Lower leg skin (tissue), 4 donors: Measurements from ENCODE around the gene UROC1. TPM values are rescaled to one million over a fixed set of nuclear protein-coding genes. Genes with fewer than 3 reads are reported as not detected.

Source experiments
- DNase-seq, 2 donors: peaks; one replicate each; pipeline ENCODE4 v3.0.0-alpha.2; 2019; ENCODE audit warnings: low spot score in 2 of 2
- H3K4me3 ChIP-seq: fragments of 200-600 bp; sonication (generic); 2 replicates; pipeline ENCODE4 v1.5.1; 2017; ENCODE audit warnings: mild to moderate bottlenecking, low read depth; ENCODE audit not compliant: poor library complexity, severe bottlenecking
- POLR2A ChIP-seq, 2 donors: fragments of 450-650 bp; IDR thresholded peaks; one replicate each; pipeline ENCODE4 v1.6.1; 2016 to 2017; ENCODE audit warnings: antibody characterized with exemption in 2 of 2, mild to moderate bottlenecking in 1 of 2, moderate library complexity in 1 of 2
- WGBS, 2 donors: methylation state at CpG; one replicate each; pipeline ENCODE4 v1.1.5; 2018; 5-methylcytosine and 5-hydroxymethylcytosine counted together
- intact Hi-C: fragments of 100-400 bp; cut with DNase I; formaldehyde crosslinking; loops from one replicate; pipeline ENCODE4 v1.15.0; 2023; ENCODE audit warnings: low total_unique reads
- total RNA-seq, 4 donors: library from RNA; depleted of rRNA; stranded (reverse); fragments of >200 nt; gene quantifications; one replicate each; pipeline ENCODE4 v1.1.0, GENCODE V29; 2016
- TF ChIP-seq, protein P1 (sequence below), 3 donors: fragments of 450-650 bp; IDR thresholded peaks; one replicate each; pipeline ENCODE4 v1.5.1; 2016; ENCODE audit warnings: antibody characterized with exemption in 3 of 3, mild to moderate bottlenecking in 3 of 3, moderate library complexity in 2 of 3

UROC1 gene
- not detected for total RNA-seq

DNA sequence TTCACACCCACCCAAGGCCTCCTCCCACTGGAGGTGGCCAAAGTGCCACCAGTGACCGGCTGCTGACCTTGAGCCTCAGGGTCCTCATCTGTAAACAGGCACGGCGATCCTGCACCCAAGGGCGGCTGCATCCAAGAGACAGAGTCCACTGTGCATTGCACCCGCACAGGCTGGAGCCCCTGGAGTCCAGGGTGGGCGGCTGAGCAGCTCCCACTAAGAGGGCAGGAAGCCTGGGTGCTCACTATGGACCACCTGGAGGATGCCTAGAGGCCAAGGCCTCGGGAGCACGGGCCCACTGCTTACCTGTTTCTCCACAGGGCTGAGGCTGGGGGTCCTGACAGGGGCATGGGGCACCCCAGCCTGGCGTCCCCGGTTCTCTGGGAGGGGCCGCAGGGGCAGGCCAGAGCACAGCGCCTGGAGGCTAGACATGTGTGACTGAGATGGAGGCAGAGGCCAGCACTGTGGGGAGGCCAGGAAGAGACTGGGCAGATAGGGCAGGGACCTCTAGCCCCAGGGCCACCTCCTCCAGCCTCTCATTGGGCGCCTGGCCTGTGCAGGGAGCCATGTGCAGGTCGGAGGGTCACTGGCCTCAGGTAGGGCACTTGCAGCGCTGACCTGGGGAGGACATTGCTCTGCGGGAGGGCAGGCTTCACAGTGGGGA lies at the start of gene UROC1:
UROC1 (minus strand) TSS at position 483 of the 661 bp plus-strand sequence; CDS start at position 429, 54 bp downstream.
- DNase-seq = no peak
- no peak for TF ChIP-seq POLR2A (IDR thresholded peaks at IDR 0.05)
- TF ChIP-seq, protein P1, sequence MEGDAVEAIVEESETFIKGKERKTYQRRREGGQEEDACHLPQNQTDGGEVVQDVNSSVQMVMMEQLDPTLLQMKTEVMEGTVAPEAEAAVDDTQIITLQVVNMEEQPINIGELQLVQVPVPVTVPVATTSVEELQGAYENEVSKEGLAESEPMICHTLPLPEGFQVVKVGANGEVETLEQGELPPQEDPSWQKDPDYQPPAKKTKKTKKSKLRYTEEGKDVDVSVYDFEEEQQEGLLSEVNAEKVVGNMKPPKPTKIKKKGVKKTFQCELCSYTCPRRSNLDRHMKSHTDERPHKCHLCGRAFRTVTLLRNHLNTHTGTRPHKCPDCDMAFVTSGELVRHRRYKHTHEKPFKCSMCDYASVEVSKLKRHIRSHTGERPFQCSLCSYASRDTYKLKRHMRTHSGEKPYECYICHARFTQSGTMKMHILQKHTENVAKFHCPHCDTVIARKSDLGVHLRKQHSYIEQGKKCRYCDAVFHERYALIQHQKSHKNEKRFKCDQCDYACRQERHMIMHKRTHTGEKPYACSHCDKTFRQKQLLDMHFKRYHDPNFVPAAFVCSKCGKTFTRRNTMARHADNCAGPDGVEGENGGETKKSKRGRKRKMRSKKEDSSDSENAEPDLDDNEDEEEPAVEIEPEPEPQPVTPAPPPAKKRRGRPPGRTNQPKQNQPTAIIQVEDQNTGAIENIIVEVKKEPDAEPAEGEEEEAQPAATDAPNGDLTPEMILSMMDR (IDR thresholded peaks at IDR 0.05) = no peak
- WGBS, 2 donors = 84 to 94% methylated on average over 12 to 15 of the region's 16 CpGs
- no peak within 1 kb of the TSS for H3K4me3 ChIP-seq
- intact Hi-C loops = no loop called here

DNA sequence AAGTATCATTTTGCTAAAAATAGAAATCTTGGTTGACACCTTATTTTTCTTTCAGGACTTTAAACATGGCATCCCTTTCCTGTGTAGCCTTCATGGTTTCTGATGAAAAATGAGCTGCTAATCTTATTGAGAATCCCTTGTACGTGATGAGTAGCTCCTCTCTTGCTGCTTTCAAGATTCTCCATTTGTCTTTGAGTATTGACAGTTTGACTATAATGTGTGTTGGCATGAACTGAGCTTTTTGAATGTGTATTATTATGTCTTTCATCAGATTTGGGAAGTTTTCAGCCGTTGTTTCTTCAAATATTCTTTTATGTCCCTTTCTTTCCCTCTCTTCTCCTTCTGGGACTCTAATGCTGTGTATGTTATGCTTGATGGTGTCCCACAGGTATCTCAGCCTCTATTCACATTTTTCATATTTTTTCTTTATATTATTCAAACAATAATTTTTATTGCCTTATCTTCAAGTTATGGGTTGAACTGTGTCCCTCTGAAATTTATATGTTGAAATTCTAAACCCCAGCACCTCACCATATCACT lies 45.2 kb upstream of the UROC1 start:
- TF ChIP-seq, protein P1 (IDR thresholded peaks at IDR 0.05) = no peak
- TF ChIP-seq POLR2A (IDR thresholded peaks at IDR 0.05) = no peak
- H3K4me3 ChIP-seq = no peak overlapping the region
- DNase-seq = no peak
- intact Hi-C loops = no loop called here
- 75 to 78% methylated on average over 2 of the region's 2 CpGs for WGBS, 2 donors

DNA sequence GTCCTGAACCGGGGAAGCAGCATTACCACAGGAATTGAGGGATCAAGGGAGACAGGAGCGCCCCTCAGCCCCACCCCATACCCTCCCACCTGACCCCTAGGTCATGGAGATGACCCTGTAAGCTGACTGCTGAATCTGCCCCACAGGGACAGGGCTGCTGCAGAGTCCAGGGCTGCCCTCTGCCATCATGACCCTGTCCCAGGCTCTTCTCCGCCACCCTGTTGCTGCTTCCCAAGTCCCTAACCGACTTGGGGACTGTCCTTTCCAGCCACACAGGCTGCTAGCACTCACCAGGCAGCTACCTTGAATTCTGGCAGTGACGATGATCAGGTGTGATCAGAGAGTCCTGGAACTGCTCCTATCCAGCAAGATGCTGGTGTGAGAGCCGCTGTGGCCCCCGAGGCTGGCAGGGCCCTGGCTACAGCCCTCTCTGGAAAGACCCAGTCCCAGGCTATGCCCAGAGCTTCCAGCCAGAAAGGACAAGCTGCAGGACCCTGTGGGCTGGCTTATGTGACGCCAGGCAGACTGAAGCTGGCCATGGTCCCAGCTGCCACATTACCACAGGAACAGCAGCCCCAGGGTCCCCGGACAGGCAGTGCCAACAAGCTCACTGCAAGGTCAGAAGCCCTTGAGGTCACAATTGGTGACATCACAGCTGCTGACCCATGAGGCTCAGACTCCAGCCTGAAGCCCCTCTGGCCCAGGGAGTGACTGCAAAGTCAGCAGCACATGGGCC lies 40.9 kb upstream of the UROC1 start, which contains the start of gene C3orf22:
C3orf22 (minus strand) TSS at position 597 of the 736 bp plus-strand sequence. CDS start 5,542 bp downstream, outside the sequence.
- no peak within 1 kb of the TSS for H3K4me3 ChIP-seq
- DNase-seq = peak; percentile 10 to 66
- intact Hi-C loops = no loop called here
- no peak for TF ChIP-seq POLR2A (IDR thresholded peaks at IDR 0.05)
- TF ChIP-seq, protein P1 (IDR thresholded peaks at IDR 0.05) = no peak
- 74 to 75% methylated on average over 7 of the region's 9 CpGs for WGBS, 2 donors

DNA sequence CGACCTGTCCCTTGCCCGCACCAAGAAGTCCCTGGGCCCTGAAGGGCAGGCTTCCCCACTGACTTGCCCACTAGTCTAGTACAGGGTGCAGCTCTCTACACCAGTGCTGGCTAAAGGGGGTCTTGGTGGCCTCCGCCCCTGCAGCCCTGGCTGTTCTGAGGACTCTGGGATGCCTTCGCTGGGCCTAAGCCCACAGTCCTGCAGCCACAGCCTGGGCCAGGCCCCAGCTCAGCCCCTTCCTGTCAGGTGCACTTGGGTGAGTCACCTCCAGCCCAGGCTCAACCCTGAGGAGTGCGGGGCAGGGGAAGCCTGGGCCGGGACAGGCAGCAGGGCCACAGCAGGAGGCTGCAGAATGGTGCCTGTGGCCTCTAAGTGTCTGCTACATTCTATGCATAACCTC lies 40.2 kb upstream of the UROC1 start:
- peak in 1 of 2 donors; percentile 76 for DNase-seq
- 61 to 79% methylated on average over 4 of the region's 6 CpGs for WGBS, 2 donors
- intact Hi-C loops = no loop called here
- no peak overlapping the region for H3K4me3 ChIP-seq
- no peak for TF ChIP-seq POLR2A (IDR thresholded peaks at IDR 0.05)
- TF ChIP-seq, protein P1 (IDR thresholded peaks at IDR 0.05) = no peak

DNA sequence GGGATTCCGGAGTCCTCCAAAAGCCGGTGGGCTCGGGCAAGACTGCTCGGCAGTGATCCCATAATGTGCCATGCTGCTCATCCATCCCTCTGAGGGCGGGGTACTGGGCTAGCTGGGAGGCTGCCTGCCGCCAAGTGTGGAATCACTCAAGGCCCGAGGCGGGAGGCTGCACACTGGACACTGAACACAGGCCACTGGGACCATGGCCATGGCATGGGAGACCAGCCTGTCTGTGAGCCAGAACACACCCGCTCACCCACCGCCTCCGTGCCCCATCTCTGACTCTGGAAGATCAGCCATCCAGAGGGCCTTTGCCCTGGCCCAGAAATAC lies 39.8 kb upstream of the UROC1 start:
- intact Hi-C loops = no loop called here
- peak; percentile 9 to 77 for DNase-seq
- H3K4me3 ChIP-seq = no peak overlapping the region
- 88 to 94% methylated on average over 5 to 8 of the region's 11 CpGs for WGBS, 2 donors
- no peak for TF ChIP-seq POLR2A (IDR thresholded peaks at IDR 0.05)
- TF ChIP-seq, protein P1 (IDR thresholded peaks at IDR 0.05) = no peak
